ENCODE results near the gene DCLRE1B.
"Not testable (repeated sequence)": the region's sequence is repeated elsewhere in the genome, so short reads cannot be mapped to it uniquely, and the experiment has no call there.

DCLRE1B gene

DNA sequence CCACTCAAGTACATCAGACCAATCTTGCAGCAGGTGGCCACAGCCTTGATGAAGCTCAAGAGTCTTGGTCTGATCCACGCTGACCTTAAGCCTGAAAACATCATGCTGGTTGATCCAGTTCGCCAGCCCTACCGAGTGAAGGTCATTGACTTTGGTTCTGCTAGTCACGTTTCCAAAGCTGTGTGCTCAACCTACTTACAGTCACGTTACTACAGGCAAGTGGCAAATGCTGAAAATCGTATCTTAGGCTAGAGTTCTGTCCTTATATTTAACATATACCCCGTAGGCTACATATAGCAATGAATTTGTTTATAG, 36.1 kb downstream of the DCLRE1B start:
- intact Hi-C loops (cut with DNase I), result no loop called here
- no peak for DNase-seq

DNA sequence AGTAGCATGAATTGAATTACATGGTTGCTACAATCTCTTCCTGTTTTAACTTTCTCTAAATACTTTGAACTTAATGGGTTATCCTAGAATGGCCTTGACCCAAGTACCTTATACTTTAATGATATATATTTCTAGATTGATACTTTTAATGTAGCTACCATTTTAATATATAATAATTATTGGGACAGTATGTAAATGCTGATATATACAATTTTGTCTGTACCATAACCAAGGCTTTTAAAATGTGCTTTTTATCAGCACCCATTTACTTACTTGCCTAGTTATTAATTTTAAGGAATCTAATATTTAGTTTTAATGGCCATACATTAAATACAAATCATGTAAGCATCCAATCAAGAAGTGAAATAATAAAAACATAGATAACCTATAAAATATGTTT, 37.4 kb downstream of the DCLRE1B start:
- DNase-seq, result no peak
- intact Hi-C loops (cut with DNase I), result no loop called here

DNA sequence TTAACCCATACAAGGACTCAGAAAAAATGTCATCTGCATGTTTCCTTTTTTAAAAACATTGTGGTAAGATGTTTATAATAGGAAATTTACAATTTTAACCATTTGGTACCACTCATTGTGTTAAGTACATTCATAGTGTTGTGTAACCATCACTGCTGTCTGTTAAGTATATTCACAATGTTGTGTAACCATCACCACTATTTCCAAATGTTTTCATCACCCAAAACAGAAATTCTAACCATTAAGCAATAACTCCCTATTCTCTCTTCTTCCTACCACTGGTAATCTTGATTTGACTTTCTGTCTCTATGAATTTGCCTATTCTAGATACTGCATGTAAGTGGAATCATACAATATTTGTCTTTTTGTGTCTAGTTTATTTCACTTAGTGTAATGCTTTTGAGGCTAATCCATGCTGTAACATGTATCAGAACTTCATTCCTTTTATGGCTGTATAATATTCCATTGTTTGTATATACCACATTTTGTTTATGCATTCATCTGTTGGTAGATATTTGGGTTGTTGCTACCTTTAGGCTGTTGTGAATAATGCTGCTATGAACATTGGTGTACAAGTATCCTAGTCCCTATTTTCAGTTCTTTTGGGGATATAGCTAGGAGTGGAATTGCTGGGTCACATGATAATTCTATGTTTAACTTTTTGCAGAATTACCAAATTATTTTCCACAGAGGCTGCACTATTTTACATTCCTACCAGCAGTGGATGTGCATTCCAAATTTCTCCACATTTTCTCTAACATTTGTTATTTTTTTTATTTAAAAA, 38.1 kb downstream of the DCLRE1B start:
- no peak for DNase-seq
- intact Hi-C loops (cut with DNase I), result no loop called here

DNA sequence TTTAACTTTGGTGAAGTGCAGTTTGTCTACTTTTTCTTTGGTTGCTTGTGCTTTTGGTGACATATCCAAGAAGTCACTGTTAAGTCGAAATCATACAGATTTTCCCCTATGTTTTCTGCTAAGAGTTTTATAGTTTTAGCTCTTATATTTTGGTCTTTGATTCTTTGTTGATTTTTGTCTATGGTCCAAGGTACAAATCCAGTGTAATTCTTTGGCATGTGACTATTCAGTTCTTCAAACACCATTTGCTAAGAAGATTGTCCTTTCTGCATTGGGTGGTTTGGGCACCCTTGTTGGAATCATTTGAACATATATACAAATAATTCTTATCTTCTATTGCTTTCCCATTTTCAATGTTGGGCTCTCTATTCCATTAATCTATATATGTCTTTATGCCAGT, 40.2 kb downstream of the DCLRE1B start:
- intact Hi-C loops (cut with DNase I), result no loop called here
- DNase-seq, result no peak

DNA sequence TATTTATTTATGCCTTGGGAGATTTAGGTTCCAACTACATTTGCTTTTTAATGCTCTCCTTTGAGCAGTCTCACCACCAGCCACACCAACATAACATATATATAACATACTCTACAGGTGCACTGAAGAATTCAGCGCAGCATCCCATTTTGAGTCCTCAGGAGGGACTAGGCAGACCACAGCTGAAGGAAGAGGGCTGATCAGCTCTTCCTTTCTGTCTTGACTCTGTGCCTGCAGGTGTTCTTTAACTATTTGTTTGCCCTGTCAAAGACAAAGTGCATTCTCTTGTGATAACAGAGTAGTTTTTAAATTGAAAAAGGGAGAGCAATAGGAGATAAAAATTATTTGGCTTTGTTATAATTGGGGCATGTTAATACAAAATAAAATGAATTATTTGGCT, 41.0 kb downstream of the DCLRE1B start:
- DNase-seq, result no peak
- intact Hi-C loops (cut with DNase I), result no loop called here

DNA sequence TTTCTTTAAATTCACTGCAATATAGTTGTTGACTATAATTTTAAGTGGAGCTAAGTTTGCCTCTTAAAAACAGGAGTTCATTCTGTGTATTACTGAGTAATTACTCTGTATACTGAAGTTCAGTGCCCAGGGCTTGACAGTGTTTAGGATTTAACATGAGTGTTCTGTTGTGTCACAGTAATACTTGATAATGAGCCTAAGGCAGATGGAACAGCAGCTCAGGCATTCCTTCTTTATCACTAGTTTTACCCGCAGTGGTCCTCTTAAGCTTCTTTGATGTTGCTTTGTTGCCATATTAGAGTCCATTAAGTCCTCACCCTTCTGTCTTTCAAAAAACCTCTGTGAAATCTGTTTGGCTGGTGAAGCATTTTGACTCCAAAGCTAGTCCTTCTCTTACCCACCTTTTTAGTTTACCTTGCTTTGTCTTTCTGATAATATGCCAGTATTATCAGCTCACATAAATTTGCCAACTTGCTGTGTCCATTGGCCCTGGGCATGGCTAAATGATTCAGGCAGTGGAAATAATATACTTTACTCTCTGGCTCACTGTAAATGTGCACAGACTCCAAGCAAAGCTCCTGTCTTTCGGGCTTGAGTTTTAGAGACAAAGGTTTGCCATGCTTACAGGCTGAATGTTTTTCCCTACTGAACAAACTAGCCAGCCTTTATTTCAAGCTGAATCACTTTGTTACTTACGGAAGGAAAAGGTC, 41.7 kb downstream of the DCLRE1B start:
- intact Hi-C loops (cut with DNase I), result no loop called here
- DNase-seq, result no peak

DNA sequence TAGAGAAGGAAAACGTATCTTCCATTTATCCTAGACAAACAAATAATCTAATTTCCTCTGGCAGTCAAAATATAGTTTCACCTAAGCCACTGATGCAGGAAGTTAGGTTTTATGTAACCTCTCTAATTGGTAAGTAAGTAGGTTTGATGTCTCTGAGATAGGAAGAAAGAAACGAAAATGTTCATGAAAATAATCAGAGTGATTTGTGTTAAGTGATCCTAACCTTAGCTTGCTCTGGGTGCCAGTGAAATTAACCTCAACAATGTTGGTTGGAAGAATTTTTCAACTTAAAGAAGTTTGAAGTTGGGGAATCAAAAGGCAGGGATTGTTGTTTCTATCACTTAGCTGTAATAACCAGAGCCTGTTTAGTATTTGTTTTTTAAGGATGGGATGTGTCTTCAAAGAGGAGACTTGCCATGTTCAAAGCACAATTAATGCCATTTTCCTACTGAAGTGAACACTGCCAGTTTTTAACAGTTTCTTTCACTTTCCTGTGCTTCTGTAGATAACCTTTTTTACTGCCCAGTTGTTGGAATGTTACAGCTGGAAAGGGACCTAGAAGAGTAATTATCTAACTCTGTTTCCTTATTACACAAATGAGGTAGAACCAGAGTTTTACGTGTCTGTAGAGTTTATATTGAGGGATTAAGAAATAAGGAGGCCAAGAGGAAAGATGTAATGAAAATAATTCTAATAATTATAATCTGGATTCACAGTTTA, 42.4 kb downstream of the DCLRE1B start:
- DNase-seq, result no peak
- intact Hi-C loops (cut with DNase I), result no loop called here

DNA sequence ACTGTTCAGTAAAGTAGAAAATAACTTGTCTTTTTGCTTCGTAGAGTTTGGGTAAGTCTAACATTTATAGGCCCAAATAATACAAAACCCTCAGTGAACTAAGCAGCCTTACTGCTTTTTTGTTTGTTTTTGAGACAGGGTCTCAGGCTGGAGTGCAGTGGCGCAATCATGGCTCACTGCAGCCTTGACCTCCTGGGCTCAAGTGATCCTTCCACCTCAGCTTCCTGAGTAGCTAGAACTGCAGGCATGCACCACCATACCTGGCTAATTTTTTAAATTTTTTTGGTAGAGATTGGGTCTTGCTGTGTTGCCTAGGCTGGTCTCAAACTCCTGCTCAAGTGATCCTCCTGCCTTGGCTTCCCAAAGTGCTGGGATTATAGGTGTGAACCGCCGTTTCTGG, 43.0 kb downstream of the DCLRE1B start:
- intact Hi-C loops (cut with DNase I); DNase-seq: not testable (repeated sequence)

DNA sequence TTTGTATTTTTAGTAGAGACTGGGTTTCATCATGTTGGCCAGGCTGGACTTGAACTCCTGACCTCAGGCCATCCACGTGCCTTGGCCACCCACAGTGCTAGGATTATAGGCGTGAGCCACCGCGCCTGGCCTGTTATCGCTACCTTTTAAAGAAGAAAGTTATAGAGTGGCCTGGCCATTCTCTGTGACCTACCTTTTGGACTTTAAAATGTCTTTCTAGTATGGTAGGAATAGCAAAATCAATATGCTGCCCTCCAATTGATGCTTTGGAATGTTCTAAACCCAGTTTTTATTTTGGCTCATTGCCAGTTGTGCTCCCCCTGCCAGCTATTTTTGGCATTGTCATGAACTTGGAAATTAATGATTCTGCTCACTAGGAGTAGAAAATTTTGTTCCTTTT, 43.9 kb downstream of the DCLRE1B start:
- DNase-seq, result no peak
- intact Hi-C loops (cut with DNase I), result no loop called here

DNA sequence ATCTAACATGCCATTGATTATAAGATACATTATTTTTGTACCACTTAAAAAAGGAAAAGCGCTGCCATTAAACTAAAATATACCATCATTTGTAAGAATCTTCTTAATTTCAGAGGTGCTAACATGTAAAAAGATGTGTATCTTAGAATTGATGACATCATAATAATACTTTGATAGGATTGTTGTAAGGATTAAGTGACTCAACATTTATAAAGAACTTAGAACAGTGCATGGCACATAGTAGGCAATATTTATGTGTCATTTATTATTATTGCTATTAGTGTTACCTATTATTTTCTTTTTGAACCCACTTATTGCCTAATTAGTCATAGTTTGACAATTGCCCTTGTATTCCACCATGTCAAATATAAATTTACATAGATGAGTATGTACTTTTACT, 45.8 kb downstream of the DCLRE1B start:
- intact Hi-C loops (cut with DNase I), result no loop called here
- DNase-seq, result no peak

DNA sequence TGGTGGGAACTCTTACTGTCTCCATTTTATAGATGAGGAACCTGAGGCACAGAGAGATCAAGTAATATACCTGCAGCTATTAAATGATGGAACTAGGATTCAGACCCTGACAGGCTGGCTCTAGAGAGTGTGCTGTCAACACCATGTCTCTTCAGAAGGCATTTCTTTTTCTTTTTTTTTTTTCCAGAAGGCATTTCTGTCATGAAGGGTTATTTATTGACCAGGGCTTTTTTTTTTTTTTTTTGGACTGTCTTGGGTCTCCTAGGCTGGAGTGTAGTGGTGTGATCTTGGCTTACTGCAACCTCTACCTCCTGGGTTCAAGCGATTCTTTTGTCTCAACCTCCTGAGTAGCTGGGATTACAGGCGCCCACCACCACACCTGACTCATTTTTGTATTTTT, 46.6 kb downstream of the DCLRE1B start:
- intact Hi-C loops (cut with DNase I), result no loop called here
- DNase-seq, result no peak

DNA sequence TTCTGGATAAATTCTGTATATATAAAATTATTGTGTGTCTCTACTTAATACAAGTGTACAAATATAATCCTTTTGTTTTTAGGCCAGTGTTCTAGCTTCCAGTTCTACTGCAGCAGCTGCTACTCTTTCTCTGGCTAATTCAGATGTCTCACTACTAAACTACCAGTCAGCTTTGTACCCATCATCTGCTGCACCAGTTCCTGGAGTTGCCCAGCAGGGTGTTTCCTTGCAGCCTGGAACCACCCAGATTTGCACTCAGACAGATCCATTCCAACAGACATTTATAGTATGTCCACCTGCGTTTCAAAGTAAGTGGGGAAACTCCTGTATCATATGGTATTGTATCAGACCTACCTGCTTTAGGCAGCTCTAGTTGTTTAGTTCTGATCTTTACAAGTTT, 52.9 kb downstream of the DCLRE1B start:
- no peak for DNase-seq
- intact Hi-C loops (cut with DNase I), result no loop called here

DNA sequence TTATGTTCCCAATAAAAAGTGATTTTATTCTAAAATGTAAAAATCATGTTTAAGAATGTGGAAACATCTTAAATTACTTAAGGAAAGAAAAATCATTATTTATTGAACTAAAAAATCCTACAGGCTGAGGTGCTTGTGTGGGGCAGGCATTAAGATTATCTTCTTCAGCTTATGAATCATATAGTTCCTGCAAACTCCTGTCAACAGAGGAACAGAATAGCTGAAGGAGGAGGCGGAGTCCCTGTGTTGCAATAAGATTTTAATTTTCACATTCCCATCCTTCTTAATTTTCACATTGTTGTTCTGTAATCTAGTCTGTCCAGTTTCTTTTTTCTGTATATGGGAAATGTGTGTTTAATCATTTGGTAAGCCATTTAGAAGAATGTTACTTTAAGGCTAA, 53.6 kb downstream of the DCLRE1B start:
- intact Hi-C loops (cut with DNase I), result no loop called here
- peak in 1 of 42 donors; percentile 40 for DNase-seq

DNA sequence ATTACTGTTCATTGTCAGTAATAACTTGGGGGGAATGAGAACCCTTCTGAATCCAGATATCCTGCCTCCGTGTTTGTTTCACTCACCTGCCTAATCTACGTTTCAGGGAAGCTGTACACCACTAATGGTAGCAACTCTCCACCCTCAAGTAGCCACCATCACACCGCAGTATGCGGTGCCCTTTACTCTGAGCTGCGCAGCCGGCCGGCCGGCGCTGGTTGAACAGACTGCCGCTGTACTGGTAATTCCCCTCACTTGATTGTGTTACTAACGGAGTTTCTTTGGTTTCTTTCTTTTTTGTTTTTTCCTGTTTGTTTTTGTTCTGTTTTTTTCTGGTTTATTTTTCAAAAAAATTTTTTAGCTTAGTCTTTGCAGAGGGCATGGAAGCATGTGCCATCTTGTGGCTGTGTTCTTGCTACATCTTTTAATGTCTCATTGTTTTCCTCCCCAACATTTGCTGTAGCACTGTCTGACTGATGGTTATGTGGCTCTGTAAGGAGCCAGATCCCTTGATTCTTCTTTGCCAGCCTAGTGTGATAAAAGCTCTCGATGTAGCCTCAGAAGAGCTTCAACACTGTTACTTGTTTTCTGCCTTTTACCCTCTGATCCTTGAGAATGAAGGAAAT, 58.3 kb downstream of the DCLRE1B start:
- intact Hi-C loops (cut with DNase I), result no loop called here
- DNase-seq, result no peak

All from head of caudate nucleus (tissue), 42 donors.